Measurements from ENCODE around the gene MYZAP. TPM values are rescaled to one million over a fixed set of nuclear protein-coding genes. Genes with fewer than 3 reads are reported as not detected.

The MYZAP gene
- polyA plus RNA-seq, 1 donor (not counting 4 experiments of a cell fraction or from before 2014, with no cell fraction given) = 1.8 TPM

DNA sequence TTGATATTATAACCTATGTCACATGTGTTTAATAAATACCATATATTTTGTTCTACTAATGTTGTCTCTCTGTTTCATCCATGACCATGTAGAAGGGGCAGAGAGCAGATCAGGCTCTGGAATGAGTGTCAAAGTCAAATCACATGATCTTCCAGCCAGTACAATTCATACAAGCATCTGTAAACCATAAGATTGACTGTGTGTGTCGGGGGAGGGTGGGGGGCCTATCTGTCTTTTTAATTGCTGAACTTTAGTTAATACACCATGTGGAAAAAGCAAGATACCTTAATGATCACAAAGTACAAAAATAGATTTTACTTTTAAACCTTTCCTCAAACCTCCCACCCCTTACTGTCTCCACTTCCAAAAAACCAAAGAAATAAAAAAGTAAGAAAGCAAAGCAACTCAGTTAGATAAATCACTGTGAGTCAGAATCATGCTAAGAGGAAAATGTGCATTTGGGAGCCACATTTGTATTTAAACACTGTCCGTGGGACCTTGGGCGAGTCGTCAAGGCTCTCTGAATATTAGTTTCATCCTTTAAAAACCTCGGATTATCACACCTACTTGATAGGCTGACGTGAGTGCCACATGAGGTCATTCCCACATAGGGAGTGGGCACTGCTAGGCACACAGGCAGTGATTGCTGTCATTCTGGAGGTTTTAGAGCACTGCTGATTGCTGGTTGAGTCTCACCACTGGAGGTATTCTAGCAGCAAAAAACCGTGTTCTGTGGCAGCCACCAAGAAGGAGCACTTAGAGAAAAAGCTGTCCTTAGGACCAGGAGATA, 93.8 kb downstream of the MYZAP start:
- Histone ChIP-seq H3K27me3 (ENCODE audit: control insufficient read depth, extremely low read depth, insufficient read depth, low read length) (no peaks in the 10 kb centered on the region), H2AFZ (ENCODE audit: control insufficient read depth, low read length) (no peak overlapping the region), H3K36me3 (ENCODE audit: control insufficient read depth in 2 of 2, extremely low read depth in 1 of 2, insufficient read depth in 2 of 2, low read length in 2 of 2) (no peaks in the 10 kb centered on the region), H3K9me3 (ENCODE audit: control insufficient read depth, low read depth, low read length) (no peaks in the 10 kb centered on the region), H4K20me1 (ENCODE audit: control insufficient read depth, extremely low read depth, insufficient read depth, low read length) (no peaks in the 10 kb centered on the region), H3K4me3 (ENCODE audit: control insufficient read depth in 2 of 3, extremely low read depth in 1 of 3, insufficient read depth in 2 of 3, low read depth in 1 of 3, low read length in 3 of 3) (no peak overlapping the region), H3K4me2 (ENCODE audit: control insufficient read depth, extremely low read depth, insufficient read depth, low read depth, low read length) (no peak overlapping the region), H3K27ac (ENCODE audit: control insufficient read depth, insufficient read depth, low read length) (no peak overlapping the region), H3K9me1 (ENCODE audit: control insufficient read depth, extremely low read depth, insufficient read depth, low read length) (no peaks in the 10 kb centered on the region), H3K79me2 (ENCODE audit: control insufficient read depth, insufficient read depth, low read length) (no peaks in the 10 kb centered on the region), H3K9ac (ENCODE audit: control insufficient read depth, extremely low read depth, insufficient read depth, low read length) (no peak overlapping the region), H3K4me1 (ENCODE audit: control insufficient read depth, extremely low read depth, insufficient read depth, low read length) (peaks cover 1% of the 10 kb centered on the region)
- DNase-seq (ENCODE audit: low read depth, low spot score) (no peak), FAIRE-seq (no peak)
- dilution Hi-C loops (cut with MboI; ENCODE audit: extremely low pct_ligation_motif_present, low sequenced_read_pairs) = no loop called here
- TF ChIP-seq, protein P1, sequence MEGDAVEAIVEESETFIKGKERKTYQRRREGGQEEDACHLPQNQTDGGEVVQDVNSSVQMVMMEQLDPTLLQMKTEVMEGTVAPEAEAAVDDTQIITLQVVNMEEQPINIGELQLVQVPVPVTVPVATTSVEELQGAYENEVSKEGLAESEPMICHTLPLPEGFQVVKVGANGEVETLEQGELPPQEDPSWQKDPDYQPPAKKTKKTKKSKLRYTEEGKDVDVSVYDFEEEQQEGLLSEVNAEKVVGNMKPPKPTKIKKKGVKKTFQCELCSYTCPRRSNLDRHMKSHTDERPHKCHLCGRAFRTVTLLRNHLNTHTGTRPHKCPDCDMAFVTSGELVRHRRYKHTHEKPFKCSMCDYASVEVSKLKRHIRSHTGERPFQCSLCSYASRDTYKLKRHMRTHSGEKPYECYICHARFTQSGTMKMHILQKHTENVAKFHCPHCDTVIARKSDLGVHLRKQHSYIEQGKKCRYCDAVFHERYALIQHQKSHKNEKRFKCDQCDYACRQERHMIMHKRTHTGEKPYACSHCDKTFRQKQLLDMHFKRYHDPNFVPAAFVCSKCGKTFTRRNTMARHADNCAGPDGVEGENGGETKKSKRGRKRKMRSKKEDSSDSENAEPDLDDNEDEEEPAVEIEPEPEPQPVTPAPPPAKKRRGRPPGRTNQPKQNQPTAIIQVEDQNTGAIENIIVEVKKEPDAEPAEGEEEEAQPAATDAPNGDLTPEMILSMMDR (optimal IDR thresholded peaks at IDR 0.05 in 1 of 3, IDR thresholded peaks at IDR 0.05 in 1 of 3, conservative IDR thresholded peaks at IDR 0.05 in 1 of 3; ENCODE audit: extremely low read depth in 1 of 3, insufficient read depth in 2 of 3, low read length in 3 of 3) = no peak
- TF ChIP-seq EZH2 (IDR thresholded peaks at IDR 0.05; ENCODE audit: low read length) = no peak

DNA sequence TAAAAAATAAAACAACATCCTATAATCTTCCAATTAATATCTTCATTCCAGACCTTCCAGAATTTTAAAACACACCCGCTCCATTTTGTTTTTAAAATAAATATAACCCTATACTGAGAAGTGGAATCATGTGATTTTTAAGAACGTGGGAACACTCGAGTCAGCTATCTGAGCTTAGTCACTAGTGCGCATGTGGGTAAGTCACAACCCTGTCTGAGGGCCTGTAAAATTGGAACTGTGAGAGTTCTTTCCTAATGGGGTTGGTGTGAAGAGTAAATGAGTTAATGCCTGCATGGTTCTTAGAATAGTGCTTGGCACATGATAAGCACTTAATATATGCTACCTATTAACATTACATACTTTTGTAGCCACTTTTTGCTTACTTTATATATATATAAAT, 95.0 kb downstream of the MYZAP start:
- no peak overlapping the region for H2AFZ ChIP-seq (ENCODE audit: control insufficient read depth, low read length)
- no peaks in the 10 kb centered on the region for H3K9me1 ChIP-seq (ENCODE audit: control insufficient read depth, extremely low read depth, insufficient read depth, low read length)
- no peaks in the 10 kb centered on the region for H4K20me1 ChIP-seq (ENCODE audit: control insufficient read depth, extremely low read depth, insufficient read depth, low read length)
- no peaks in the 10 kb centered on the region for H3K9me3 ChIP-seq (ENCODE audit: control insufficient read depth, low read depth, low read length)
- H3K27ac ChIP-seq (ENCODE audit: control insufficient read depth, insufficient read depth, low read length) = no peak overlapping the region
- DNase-seq (ENCODE audit: low read depth, low spot score) = no peak
- H3K9ac ChIP-seq (ENCODE audit: control insufficient read depth, extremely low read depth, insufficient read depth, low read length) = no peak overlapping the region
- H3K27me3 ChIP-seq (ENCODE audit: control insufficient read depth, extremely low read depth, insufficient read depth, low read length) = no peaks in the 10 kb centered on the region
- TF ChIP-seq, protein P1 (optimal IDR thresholded peaks at IDR 0.05 in 1 of 3, IDR thresholded peaks at IDR 0.05 in 1 of 3, conservative IDR thresholded peaks at IDR 0.05 in 1 of 3; ENCODE audit: extremely low read depth in 1 of 3, insufficient read depth in 2 of 3, low read length in 3 of 3) = no peak
- no peak for TF ChIP-seq EZH2 (IDR thresholded peaks at IDR 0.05; ENCODE audit: low read length)
- no peak for FAIRE-seq
- no peak overlapping the region for H3K4me3 ChIP-seq (ENCODE audit: control insufficient read depth in 2 of 3, extremely low read depth in 1 of 3, insufficient read depth in 2 of 3, low read depth in 1 of 3, low read length in 3 of 3)
- no peaks in the 10 kb centered on the region for H3K4me1 ChIP-seq (ENCODE audit: control insufficient read depth, extremely low read depth, insufficient read depth, low read length)
- H3K79me2 ChIP-seq (ENCODE audit: control insufficient read depth, insufficient read depth, low read length) = no peaks in the 10 kb centered on the region
- no peak overlapping the region for H3K4me2 ChIP-seq (ENCODE audit: control insufficient read depth, extremely low read depth, insufficient read depth, low read depth, low read length)
- no peaks in the 10 kb centered on the region for H3K36me3 ChIP-seq (ENCODE audit: control insufficient read depth in 2 of 2, extremely low read depth in 1 of 2, insufficient read depth in 2 of 2, low read length in 2 of 2)
- dilution Hi-C loops (cut with MboI; ENCODE audit: extremely low pct_ligation_motif_present, low sequenced_read_pairs) = no loop called here
